HG02840 (cell line): Measurements from ENCODE around the gene PAX7.

Experiments used
- ATAC-seq: cut with Tn5 transposase; IDR thresholded peaks from one replicate; pipeline ENCODE4 v1.9.1; 2021; ENCODE audit warnings: mild to moderate bottlenecking, moderate library complexity, moderate number of reproducible peaks; ENCODE audit not compliant: unreplicated experiment, low FRiP score

PAX7 gene

GRCh38 chr1:18784482-18784831 lies 153.8 kb downstream of the PAX7 start:
- no peak for ATAC-seq

DNA sequence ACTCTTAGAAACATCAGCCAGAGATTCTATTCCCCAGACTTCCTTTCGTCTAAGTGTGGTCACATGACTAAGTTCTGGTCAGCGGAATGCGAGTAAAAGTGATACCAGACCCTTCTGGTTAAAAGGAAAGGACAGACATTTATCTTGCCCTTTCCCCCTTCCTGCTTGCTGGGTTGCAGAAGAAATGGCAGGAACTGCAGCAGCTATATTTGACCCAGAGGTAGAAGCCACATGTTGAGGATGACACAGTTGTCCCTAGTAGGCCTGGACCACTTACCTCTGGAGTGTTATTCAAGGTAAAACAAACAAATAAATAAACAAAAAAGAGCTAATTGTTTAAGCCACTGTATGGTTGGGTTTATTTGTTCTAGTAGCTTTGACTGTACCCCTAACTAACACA lies 155.5 kb downstream of the PAX7 start:
- ATAC-seq, result no peak

DNA sequence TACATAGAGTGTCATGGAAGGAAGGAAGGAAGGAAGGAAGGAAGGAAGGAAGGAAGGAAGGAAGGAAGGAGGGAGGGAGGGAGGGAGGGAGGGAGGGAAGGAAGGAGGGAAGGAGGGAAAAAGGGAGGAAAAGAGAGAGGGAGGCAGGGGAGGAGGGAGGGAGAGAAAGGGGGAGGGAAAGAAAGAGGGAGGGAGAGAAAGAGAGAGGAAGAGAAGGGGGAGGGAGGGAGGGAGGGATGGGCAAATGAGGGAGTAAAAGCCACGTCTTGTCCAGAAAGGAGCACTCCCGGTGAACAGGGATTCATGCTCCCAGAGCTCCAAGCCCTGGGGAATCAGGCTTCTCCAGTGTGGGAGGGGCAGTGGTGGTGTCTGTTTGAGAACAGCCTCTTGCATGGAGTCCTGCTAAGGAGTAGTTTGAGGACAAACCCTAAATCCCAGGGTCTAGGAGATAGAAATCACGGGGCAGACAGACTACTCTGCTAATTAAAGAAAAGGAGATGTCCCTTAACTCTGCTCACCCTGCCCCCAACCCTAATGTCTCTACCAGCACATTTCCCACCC lies 157.3 kb downstream of the PAX7 start:
- ATAC-seq, result no peak

GRCh38 chr1:18789246-18789645 lies 158.6 kb downstream of the PAX7 start:
- no peak for ATAC-seq

- no peak for ATAC-seq
Observed at GRCh38 chr1:18792747-18793146, 162.1 kb downstream of the PAX7 start.

GRCh38 chr1:18793164-18793563 lies 162.5 kb downstream of the PAX7 start:
- ATAC-seq, result no peak

- ATAC-seq, result no peak
Observed at GRCh38 chr1:18794051-18794450, 163.4 kb downstream of the PAX7 start.

DNA sequence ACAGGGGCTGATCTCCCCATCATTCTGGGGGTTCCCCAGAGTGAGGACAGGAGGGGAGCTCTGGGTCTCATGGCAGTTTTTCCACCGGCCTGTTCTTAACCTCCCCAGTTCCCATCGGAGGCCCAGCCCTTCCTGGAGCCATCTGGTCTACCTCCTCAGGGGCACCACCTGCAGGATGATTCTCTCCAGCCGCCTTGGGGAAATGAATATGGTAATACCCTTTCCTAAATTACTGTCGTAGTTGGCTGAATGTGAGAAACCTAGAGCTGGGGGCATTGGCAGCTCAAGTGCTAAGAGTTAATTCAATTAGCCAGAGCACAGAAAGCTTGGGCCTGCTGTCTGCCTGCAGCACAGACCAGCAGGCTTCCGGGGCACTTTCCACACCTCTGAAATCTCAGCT lies 163.9 kb downstream of the PAX7 start:
- ATAC-seq, result no peak

GRCh38 chr1:18795002-18795689 lies 164.5 kb downstream of the PAX7 start:
- ATAC-seq, result no peak

DNA sequence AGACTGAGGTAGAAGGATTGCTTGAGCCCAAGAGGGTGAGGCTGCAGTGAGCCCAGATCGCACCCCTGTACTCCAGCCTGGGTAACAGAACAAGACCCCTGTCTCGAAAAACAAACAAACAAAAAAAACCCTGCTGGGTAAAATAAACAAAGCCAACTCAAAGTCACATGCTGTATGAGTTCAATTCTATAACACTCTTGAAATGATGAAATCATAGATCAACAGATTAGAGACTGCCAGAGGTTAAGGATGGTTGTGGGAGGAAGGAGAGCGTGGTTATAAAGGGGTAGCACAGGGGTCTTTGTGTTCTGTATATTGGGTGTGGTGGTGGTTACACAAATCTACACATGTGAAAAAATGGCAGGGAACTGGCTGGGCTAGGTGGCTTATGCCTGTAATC lies 166.3 kb downstream of the PAX7 start:
- no peak for ATAC-seq
